ENCODE measurements around the gene NUAK2.

NUAK2 gene

DNA sequence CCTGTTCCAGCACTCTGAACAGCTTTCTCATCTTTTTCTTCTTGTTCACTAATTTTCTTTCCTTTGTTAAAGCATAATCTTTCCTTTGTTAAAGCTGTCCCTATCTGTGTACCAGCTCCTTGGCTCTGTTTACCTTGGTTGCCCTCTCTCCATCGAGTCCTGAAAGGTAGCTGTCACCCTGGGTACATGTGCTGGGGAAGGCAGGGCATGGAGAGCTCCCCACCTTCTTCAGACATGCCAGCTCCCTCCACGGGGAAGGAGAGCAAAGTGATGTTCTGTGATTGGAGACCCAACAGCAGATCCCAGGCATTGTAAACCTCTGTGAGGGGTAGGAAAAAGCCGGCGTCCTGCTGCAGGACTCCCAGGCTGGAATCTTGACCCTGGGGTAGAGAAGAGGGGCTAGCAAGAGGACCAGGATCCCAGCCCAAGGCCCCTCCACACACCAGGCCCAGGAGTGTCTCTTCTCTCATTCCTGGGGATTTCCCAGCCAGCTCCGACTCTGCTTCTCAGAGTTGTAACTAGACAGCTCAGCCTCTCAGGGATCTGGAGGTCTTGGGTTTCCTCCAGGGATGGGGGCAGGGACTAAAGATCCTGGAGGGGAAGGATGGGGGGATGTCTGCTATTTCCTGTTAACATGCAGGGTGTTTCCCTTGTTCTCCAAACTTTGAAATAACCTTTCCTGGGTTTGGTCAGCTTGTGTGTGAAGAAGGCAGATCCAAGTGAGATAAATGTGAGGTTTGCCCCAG lies 59.4 kb downstream of the NUAK2 start:
- peaks cover 5% of the 10 kb centered on the region; the same call in 1 of the 2 replicates for H3K4me1 ChIP-seq (ENCODE audit: control insufficient read depth, insufficient read depth, low read length)

DNA sequence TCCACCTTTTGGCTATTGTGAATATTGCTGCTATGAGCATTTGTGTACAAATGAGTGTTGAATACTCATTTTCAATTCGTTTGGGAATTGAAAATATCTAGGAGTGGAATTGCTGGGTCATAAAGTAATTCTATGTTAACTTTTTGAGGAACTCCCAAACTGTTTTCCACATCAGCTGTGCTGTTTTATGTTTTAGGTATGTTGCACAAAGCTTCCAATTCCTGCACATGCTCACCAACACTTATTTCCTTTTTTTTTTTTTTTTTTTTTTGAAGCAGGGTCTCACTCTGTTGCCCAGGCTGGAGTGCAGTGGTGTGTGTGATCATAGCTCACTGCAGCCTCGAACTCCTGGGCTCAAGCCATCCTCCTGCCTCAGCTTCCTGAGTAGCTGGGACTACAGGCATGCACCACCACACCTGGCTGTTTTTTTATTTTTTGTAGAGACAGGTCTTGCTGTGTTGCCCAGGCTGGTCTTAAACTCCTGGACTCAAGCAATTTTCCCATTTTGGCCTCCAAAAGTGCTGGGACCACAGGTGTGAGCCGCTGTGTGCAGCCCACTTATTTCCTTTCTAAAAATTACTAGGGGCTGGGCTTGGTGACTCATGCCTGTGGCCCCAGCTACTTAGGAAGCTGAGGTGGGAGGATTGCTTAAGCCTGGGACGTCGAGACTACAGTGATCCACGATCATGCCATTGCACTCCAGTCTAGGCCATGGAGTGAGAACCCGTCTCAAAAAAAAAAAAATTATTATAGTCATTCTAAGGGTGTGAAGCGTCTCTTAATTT lies 60.4 kb downstream of the NUAK2 start:
- Histone ChIP-seq H3K4me3 (ENCODE audit: low read depth, low read length) (no peak overlapping the region), H3K27ac (ENCODE audit: extremely low read depth, low read depth, low read length) (no peak overlapping the region), H3K36me3 (ENCODE audit: control insufficient read depth in 2 of 2, insufficient read depth in 1 of 2, low read length in 2 of 2) (no peaks in the 10 kb centered on the region), H3K9me3 (ENCODE audit: control insufficient read depth, insufficient read depth, low read depth, low read length) (no peaks in the 10 kb centered on the region), H3K4me1 (ENCODE audit: control insufficient read depth, insufficient read depth, low read length) (no peaks in the 10 kb centered on the region)
- ChIA-PET CTCF (interaction anchor here (0.5 to 14.6 kb wide), 15 partner anchors 11 to 441 kb away, joined by 3 to 253 read pairs (median 3); partner anchors contain the start of gene TMCC2), POLR2A (interaction anchor here (0.6 to 1.2 kb wide), 4 partner anchors 32 to 140 kb away, joined by 3 to 9 read pairs (median 4); partner anchors contain the start of genes RBBP5 and TMCC2)
- TF ChIP-seq SCRT2 (tag by site-specific recombination; IDR thresholded peaks at IDR 0.05): peak; percentile 16; the same call in 1 of the 2 replicates
- TF ChIP-seq ZNF211 (tag by site-specific recombination; IDR thresholded peaks at IDR 0.05; ENCODE audit: low read depth): no peak
- TF ChIP-seq, protein P1, sequence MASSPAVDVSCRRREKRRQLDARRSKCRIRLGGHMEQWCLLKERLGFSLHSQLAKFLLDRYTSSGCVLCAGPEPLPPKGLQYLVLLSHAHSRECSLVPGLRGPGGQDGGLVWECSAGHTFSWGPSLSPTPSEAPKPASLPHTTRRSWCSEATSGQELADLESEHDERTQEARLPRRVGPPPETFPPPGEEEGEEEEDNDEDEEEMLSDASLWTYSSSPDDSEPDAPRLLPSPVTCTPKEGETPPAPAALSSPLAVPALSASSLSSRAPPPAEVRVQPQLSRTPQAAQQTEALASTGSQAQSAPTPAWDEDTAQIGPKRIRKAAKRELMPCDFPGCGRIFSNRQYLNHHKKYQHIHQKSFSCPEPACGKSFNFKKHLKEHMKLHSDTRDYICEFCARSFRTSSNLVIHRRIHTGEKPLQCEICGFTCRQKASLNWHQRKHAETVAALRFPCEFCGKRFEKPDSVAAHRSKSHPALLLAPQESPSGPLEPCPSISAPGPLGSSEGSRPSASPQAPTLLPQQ (tag by site-specific recombination; IDR thresholded peaks at IDR 0.05): peak; percentile 64; the same call in 1 of the 2 replicates
- peak; percentile 97 for TF ChIP-seq OSR2 (tag by site-specific recombination; IDR thresholded peaks at IDR 0.05)
- TF ChIP-seq ZNF10 (tag by site-specific recombination; IDR thresholded peaks at IDR 0.05): no peak
- no peak for TF ChIP-seq SALL2 (tag by site-specific recombination; IDR thresholded peaks at IDR 0.05; ENCODE audit: borderline replicate concordance)
- TF ChIP-seq, protein P2, sequence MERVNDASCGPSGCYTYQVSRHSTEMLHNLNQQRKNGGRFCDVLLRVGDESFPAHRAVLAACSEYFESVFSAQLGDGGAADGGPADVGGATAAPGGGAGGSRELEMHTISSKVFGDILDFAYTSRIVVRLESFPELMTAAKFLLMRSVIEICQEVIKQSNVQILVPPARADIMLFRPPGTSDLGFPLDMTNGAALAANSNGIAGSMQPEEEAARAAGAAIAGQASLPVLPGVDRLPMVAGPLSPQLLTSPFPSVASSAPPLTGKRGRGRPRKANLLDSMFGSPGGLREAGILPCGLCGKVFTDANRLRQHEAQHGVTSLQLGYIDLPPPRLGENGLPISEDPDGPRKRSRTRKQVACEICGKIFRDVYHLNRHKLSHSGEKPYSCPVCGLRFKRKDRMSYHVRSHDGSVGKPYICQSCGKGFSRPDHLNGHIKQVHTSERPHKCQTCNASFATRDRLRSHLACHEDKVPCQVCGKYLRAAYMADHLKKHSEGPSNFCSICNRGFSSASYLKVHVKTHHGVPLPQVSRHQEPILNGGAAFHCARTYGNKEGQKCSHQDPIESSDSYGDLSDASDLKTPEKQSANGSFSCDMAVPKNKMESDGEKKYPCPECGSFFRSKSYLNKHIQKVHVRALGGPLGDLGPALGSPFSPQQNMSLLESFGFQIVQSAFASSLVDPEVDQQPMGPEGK (tag by site-specific recombination; IDR thresholded peaks at IDR 0.05): peak; percentile 51; the same call in 1 of the 2 replicates
- TF ChIP-seq EGR2 (tag by site-specific recombination; IDR thresholded peaks at IDR 0.05; ENCODE audit: low read depth): peak; percentile 57
- no peak for TF ChIP-seq ZNF548 (tag by site-specific recombination; IDR thresholded peaks at IDR 0.05)
- peak; percentile 86 for TF ChIP-seq ZNF121 (tag by site-specific recombination; IDR thresholded peaks at IDR 0.05)
- peak; percentile 53 for TF ChIP-seq ZFHX2 (tag by site-specific recombination; conservative IDR thresholded peaks at IDR 0.05)
- TF ChIP-seq ZNF221 (tag by site-specific recombination; IDR thresholded peaks at IDR 0.05; ENCODE audit: borderline replicate concordance): no peak
- TF ChIP-seq ZNF792 (tag by site-specific recombination; IDR thresholded peaks at IDR 0.05): no peak
- no peak for TF ChIP-seq RBAK (tag by site-specific recombination; IDR thresholded peaks at IDR 0.05)
- TF ChIP-seq SP7 (tag by site-specific recombination; IDR thresholded peaks at IDR 0.05): 0 out of 2 replicates have a peak, but pooled peaks have one; percentile 19
- TF ChIP-seq ZFP69B (tag by site-specific recombination; IDR thresholded peaks at IDR 0.05): 0 out of 2 replicates have a peak, but pooled peaks have one; percentile 71
- TF ChIP-seq, protein P3, sequence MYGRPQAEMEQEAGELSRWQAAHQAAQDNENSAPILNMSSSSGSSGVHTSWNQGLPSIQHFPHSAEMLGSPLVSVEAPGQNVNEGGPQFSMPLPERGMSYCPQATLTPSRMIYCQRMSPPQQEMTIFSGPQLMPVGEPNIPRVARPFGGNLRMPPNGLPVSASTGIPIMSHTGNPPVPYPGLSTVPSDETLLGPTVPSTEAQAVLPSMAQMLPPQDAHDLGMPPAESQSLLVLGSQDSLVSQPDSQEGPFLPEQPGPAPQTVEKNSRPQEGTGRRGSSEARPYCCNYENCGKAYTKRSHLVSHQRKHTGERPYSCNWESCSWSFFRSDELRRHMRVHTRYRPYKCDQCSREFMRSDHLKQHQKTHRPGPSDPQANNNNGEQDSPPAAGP (tag by site-specific recombination; IDR thresholded peaks at IDR 0.05): peak; percentile 18; the same call in 1 of the 2 replicates
- TF ChIP-seq TCF7L2 (IDR thresholded peaks at IDR 0.05; ENCODE audit: borderline replicate concordance, low read depth, low read length): no peak

More for the DNA sequence above, 59.4 kb downstream of the NUAK2 start:
- Histone ChIP-seq H3K27ac (ENCODE audit: extremely low read depth, low read depth, low read length) (no peak overlapping the region), H3K36me3 (ENCODE audit: control insufficient read depth in 2 of 2, insufficient read depth in 1 of 2, low read length in 2 of 2) (no peaks in the 10 kb centered on the region), H3K9me3 (ENCODE audit: control insufficient read depth, insufficient read depth, low read depth, low read length) (no peaks in the 10 kb centered on the region), H3K4me3 (ENCODE audit: low read depth, low read length) (no peak overlapping the region)
- ChIA-PET POLR2A (interaction anchor here (1.1 to 1.2 kb wide), 2 partner anchors 34 to 141 kb away, joined by 3 to 4 read pairs; partner anchors contain the start of genes RBBP5 and TMCC2), CTCF (interaction anchor here (0.5 to 14.6 kb wide), 11 partner anchors 10 to 440 kb away, joined by 3 to 253 read pairs (median 6); partner anchors contain the start of gene TMCC2)
- TF ChIP-seq MZF1 (tag by site-specific recombination; IDR thresholded peaks at IDR 0.05; ENCODE audit: borderline replicate concordance): no peak
- TF ChIP-seq, protein P4, sequence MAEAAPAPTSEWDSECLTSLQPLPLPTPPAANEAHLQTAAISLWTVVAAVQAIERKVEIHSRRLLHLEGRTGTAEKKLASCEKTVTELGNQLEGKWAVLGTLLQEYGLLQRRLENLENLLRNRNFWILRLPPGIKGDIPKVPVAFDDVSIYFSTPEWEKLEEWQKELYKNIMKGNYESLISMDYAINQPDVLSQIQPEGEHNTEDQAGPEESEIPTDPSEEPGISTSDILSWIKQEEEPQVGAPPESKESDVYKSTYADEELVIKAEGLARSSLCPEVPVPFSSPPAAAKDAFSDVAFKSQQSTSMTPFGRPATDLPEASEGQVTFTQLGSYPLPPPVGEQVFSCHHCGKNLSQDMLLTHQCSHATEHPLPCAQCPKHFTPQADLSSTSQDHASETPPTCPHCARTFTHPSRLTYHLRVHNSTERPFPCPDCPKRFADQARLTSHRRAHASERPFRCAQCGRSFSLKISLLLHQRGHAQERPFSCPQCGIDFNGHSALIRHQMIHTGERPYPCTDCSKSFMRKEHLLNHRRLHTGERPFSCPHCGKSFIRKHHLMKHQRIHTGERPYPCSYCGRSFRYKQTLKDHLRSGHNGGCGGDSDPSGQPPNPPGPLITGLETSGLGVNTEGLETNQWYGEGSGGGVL (tag by site-specific recombination; IDR thresholded peaks at IDR 0.05): 0 out of 2 replicates have a peak, but pooled peaks have one; percentile 7
